DOHH2 (cell line): ENCODE measurements around the gene MRPL45.

Source experiments
- EZH2phosphoT487 ChIP-seq: fragments of 200-600 bp; sonication (generic); IDR thresholded peaks from 2 replicates; pipeline ENCODE4 v1.6.1; 2017; ENCODE audit warnings: borderline replicate concordance, mild to moderate bottlenecking, antibody characterized with exemption, low read length, moderate library complexity, mixed read lengths
- TF ChIP-seq, protein P1 (sequence below): fragments of 200-600 bp; sonication (generic); IDR thresholded peaks from one replicate; pipeline ENCODE4 v1.5.1; 2014; ENCODE audit warnings: antibody characterized with exemption, mild to moderate bottlenecking, low read depth, low read length; ENCODE audit not compliant: poor library complexity, severe bottlenecking

DNA sequence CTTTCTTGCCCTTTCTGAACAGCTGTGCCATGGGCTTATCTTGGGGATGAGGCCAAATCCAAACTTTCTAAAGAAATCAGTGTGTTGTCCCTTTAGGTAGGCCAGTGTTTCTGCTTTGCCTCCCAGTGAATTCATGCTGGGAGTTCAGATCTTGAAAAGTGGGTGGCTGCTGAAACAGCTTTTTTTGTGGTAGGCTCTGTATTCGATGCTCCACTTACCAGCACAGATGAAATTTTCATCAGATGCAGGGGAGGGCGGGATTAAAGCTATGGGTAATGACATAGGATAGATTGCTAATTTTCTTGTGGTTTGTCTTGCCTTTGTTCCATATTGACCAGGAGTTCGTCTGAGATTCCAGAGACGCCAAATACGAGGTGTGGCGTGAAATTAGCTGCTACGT, 57.5 kb downstream of the MRPL45 start:
- TF ChIP-seq, protein P1, sequence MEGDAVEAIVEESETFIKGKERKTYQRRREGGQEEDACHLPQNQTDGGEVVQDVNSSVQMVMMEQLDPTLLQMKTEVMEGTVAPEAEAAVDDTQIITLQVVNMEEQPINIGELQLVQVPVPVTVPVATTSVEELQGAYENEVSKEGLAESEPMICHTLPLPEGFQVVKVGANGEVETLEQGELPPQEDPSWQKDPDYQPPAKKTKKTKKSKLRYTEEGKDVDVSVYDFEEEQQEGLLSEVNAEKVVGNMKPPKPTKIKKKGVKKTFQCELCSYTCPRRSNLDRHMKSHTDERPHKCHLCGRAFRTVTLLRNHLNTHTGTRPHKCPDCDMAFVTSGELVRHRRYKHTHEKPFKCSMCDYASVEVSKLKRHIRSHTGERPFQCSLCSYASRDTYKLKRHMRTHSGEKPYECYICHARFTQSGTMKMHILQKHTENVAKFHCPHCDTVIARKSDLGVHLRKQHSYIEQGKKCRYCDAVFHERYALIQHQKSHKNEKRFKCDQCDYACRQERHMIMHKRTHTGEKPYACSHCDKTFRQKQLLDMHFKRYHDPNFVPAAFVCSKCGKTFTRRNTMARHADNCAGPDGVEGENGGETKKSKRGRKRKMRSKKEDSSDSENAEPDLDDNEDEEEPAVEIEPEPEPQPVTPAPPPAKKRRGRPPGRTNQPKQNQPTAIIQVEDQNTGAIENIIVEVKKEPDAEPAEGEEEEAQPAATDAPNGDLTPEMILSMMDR, result no peak
- TF ChIP-seq EZH2phosphoT487, result no peak
